Right lung (tissue), 10 donors: ENCODE results near the gene OR1S1. TPM values are rescaled to one million over a fixed set of nuclear protein-coding genes. Genes with fewer than 3 reads are reported as not detected.
"Not testable (repeated sequence)": the region's sequence is repeated elsewhere in the genome, so short reads cannot be mapped to it uniquely, and the experiment has no call there.

ENCODE experiments used
- DNase-seq, 2 donors: peaks; one replicate each; pipeline ENCODE4 v3.0.0-alpha.2; 2013
- long read RNA-seq, 8 donors: transcript quantifications; one replicate each; lab custom pipeline, GENCODE V29; 2026
- polyA plus RNA-seq, 5 donors: library from polyadenylated mRNA; unstranded; fragments of 120-200 nt; gene quantifications; one replicate each; pipeline versions ENCODE4 v1.2.1 to v1.2.3, GENCODE V29; 2013; ENCODE audit warnings: inconsistent platforms in 1 of 5, low replicate concordance in 1 of 5; ENCODE audit not compliant: insufficient read length in 5 of 5, insufficient read depth in 1 of 5

Gene OR1S1
- polyA plus RNA-seq = not detected
- long read RNA-seq, donor 1 = 0 reads
- long read RNA-seq, donor 2 = 0 reads
- long read RNA-seq, donor 3 = 0 reads
- long read RNA-seq, donor 4 = 0 reads
- long read RNA-seq, donor 5 = 0 reads
- long read RNA-seq, donor 6 = 0 reads
- long read RNA-seq, donor 7 = 0 reads
- long read RNA-seq, donor 8 = 0 reads

DNA sequence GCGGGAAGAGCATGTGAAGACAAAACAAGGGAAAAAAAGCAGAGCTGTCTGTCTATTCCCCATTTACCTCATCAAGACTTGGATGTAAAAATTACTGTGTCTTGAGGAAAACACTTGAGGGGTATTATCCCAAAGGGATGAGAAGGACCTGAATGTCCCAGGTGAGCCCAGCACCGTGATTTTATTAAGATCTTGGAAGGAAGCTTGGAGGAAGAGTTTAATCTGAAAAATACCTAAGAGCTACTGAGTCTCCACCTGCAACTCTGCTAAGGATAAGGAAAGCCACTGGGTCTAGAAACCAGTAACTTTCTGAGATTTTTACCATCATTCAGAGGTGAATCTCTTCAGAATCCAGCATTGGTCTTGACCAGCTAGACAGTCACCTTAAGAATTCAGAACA is at the start of gene OR1S1:
Gene OR1S1 (plus strand): TSS at position 301 of the 400 bp plus-strand sequence.
- not testable (repeated sequence) for DNase-seq

DNA sequence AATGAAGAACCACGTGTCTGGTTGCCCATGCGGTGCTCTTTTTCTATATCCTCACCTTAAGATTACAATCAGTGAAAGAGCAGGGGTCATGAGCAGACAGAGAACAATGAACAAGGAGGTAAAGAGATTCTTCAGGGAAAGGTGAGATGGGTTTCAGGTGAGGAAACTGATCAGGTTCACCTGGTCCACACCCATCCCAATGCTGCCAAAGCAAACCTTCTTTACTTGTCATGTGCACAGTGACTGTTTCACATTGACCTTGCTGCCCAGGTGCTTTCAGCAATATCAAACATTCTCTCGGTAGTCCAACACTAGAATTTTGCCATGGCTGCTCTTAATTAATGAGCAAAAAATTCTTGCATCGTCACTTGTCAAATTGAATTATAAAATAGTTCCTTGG is 48.1 kb upstream of the OR1S1 start:
- no peak for DNase-seq

DNA sequence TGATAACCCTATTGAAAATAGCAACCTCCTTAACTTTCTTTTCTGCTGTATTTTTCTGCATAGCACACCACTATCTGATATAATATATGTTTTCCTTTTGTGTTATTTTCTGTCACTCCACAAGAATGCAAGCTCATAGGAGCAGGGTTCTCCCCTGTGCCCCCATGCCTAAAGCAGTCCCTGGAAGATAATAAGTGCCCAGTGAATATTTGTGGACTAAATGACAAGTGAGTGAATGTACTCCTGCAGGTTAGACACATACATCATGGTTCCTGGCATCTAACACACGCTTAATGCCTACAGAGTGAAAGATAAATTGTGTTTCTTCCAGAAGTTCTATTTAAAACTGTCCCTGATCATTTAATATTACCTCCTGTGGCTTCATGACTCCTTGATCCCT is 47.5 kb upstream of the OR1S1 start:
- no peak for DNase-seq

DNA sequence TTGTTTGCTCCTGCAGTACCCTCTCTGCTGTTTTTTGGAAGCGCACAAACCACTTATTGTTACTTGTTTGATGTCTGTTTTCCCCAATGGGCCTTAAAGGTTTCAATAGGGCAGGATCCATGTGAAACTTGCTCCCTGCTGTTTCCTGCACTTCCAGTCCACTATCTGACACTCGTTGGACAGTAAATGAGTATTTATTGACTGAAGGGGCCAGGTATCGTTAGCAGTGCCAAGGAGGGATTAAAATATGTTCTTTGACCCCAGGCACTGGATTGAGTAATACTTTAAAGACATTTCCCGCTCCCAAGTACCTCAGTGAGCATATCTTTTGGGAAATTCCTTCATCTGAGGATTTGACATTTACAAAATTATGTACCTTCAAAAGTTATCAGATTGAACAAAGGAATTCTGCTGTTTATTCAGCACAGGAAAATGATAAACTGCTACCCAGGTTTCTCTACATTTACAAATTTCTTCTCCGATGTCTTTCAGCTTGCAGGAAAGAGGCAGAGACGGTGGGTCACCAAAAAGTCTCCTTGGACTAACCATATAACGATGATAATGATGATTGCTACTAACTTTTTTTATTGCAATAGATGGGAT is 46.9 kb upstream of the OR1S1 start:
- DNase-seq = no peak

DNA sequence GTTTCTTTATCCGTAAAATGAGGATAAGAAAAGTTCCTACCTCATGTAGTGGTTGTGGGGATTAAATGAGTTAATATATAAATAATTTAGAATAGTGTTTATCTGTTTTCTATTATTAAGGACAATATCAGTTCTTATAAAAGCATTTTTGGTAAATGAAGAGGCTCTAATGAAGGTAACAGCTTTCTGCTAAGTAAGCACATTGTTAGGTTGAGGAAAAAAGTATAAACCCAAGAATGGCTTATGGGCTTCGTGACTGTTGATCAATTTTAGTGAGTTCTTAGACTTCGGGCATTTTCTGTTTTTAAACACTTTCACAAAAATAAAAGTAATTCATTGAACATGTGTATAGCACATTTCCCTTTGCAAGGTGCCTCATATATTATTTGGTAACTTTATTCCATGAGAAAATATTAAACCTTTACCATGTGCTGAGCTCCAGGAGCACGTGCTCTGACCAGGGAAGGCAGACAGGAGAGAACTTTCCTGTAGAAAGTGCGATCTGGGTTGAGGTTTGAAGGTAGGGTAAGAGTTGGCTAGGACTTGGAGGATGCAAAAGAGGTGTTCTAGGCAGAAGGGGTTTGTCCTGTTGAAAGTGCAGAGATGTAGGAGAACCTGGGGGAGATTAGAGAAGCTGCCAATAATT is 35.0 kb upstream of the OR1S1 start:
- DNase-seq = no peak

DNA sequence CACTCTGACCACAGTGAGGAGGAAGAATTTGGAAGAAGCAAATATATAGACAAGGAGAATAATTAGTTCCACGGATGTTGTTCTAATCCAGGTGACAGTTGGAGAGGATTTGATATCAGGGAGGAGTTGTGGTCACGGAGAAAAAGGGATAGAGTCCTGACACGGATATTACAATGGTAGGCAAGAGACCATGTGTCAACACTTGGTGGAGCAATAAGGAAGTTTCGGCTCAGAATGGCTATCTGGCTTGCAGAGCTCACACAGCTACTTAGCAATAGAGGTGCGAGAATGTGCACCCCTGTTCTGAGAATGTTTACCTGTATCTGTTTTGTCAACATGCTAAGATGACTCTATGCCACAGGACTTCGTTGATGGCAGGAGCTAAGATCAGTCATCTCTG is 34.1 kb upstream of the OR1S1 start:
- no peak for DNase-seq

DNA sequence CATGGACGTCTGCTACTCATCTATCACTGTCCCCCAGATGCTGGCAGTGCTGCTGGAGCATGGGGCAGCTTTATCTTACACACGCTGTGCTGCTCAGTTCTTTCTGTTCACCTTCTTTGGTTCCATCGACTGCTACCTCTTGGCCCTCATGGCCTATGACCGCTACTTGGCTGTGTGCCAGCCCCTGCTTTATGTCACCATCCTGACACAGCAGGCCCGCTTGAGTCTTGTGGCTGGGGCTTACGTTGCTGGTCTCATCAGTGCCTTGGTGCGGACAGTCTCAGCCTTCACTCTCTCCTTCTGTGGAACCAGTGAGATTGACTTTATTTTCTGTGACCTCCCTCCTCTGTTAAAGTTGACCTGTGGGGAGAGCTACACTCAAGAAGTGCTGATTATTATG is 32.9 kb upstream of the OR1S1 start:
- DNase-seq = no peak

DNA sequence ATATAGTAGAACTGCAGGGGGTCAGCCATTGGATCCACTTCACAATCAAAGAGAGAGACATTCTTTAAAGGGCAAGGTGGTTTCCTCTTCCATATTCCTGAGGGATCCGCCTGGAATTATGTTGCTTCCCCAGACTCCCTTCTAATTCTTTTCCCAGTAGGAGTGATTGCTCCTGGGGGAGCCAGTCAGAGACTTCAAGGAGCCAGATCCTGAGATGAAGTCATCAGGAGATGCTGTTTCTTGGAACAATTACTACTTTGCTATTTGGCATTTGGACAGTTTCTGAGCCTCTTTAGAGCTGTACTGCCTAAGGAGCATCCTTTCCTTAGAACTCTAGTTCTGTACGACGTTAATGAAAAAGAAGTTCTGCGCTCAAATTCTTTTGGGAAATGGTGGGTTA is 25.6 kb upstream of the OR1S1 start:
- no peak for DNase-seq

DNA sequence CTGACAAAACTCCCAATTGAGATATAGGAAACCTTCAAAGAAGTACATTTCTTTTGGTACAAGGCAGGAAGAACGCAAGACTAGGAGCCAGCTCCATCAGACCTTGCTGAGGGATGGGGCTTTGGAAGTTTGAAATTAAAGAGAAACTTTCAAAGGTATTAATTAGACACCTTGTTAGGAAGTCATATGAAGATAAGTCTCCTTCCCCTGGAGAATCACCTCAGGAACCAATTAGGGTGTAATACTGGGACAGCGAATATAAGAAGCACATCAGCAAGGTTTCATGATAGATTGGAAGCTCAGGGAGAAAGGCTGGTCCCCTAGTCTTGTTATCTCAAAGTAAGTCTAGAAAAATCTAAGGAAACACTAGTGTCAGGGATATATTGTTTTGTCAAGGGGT is 23.8 kb upstream of the OR1S1 start, which contains the start of gene OR9Q2:
Gene OR9Q2 (plus strand): TSS at position 301 of the 400 bp plus-strand sequence. CDS start 1,421 bp downstream, outside the sequence.
- no peak for DNase-seq

DNA sequence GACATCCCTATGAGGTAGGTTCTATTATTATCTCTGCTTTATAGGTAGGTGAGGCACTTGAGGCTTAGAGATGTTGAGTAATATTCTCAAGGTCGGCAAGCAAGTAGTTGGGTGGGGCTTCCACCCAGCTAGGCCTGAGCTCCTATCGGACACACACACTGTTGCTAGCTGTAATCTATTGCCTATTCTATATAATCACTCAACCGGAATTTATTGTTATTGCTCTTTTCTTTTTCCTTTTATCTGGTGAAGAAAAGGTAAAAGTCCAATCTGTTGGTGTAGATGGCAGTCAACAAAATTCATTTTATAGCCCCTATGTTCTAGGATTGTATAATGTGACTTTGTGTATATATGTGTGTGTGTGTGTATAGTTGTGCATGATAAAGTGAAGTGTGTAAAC is 20.3 kb upstream of the OR1S1 start:
- DNase-seq = no peak

DNA sequence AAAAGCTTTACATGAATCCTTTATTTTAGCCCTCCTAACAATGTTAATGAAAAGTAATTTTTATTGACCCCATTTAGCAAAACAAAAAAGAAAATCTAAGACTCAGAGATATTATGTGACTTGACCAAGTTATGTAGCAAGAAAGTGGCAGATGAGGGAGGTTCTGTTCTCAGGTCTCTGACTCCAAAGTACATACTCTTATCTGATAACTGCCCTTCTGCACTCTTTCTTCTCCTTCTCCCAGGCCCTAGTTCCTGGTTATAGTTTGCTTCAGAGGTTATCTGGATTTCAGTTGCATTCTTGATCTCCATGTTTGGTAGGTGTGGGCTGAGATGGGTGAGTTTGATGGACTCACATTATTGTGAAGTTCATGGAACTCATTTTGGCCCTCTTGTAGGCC is 19.1 kb upstream of the OR1S1 start:
- DNase-seq = no peak

DNA sequence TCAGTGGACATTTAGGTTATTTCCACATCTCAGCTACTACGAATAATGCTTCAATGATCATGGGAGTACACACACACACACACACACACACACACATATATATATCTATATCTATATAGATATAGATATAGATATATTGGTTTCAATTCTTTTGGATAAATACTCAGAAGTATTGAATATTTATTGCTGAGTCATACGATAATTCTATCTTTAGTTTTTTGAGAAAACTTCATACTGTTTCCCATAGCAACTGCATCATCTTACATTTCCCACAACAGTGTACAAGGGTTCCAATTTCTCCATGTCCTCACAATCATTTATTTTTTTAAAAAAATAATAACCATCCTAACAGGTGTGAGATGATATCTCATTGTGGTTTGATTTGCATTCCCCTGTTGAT is 16.6 kb upstream of the OR1S1 start:
- DNase-seq = no peak

DNA sequence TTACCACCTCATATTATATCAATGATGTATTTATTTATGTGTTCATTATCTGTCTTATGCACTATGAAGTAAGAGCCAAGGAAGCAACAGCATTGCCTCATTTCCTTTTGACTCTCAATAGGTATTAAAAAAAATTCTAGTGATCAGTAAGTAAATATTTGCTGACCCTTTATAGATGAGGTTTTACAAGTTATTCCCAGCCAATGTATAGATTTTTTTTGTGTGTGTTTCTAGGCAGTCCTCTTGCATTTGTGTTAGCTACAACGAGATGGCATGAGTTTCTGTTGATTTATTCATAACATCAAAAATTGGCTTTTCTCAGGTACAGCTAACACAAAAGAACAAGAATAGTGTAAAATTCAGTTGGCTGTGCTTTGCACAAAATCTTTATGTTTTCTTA is 13.2 kb upstream of the OR1S1 start:
- no peak for DNase-seq

DNA sequence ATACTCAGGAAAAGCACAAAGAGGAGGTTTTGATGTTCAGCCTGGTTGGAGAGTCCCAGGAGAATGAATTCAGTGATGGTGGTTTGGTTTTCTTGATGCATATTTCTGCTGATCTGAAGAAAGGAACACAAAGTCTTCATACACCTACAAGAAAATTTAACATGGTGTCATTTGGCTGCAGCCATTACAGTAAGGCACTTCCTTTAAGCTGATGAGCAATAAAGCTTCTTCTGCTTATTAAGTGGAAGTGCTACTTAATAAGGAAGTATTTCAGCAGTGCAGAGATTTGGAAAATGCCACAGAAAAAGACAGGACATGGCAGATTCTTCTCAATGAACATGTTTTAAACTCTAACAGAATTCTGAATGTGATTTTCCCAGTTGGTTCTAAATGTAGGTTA is 8.5 kb upstream of the OR1S1 start, which contains the start of gene OR1S2:
Gene OR1S2 (minus strand): TSS at position 101 of the 400 bp plus-strand sequence. CDS start 0 bp downstream, at position 101.
- no peak for DNase-seq

DNA sequence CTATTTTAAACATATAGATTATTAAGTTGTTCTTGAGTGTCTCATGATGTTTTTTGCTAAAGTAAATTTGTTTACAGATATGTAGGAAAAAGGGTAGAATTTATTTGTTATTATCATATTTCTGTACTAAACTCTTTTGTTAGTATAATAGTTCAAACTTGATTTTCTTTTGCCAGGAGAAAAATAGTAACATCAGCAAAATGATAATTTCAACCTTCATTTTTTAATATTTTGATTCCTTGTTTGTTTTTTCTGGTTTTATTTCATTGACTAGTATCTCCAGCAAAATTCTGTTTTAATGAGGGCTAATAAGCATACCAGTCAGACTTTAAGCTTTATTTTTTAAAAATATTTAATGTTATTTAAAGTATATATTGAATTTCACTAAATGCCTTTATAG is 4.0 kb downstream of the OR1S1 start:
- DNase-seq = no peak

DNA sequence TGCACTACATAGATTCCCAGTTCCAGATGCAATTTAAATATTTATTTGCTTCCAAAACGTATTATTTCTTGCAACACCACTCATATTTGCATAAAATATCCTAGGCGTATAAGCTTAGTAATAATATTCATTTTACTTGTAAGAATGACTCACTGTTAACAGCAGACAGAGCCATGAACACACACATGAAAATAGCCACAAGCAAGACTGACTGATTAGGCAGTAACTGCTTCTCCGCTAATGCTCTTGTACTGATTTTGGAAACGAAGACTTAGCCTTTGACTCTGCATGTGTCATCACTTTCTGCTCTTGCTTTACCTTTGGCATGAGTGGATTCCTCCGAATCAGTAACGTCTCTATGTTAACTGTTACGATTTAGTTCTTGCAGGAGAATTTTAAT is 10.2 kb downstream of the OR1S1 start:
- DNase-seq = no peak

DNA sequence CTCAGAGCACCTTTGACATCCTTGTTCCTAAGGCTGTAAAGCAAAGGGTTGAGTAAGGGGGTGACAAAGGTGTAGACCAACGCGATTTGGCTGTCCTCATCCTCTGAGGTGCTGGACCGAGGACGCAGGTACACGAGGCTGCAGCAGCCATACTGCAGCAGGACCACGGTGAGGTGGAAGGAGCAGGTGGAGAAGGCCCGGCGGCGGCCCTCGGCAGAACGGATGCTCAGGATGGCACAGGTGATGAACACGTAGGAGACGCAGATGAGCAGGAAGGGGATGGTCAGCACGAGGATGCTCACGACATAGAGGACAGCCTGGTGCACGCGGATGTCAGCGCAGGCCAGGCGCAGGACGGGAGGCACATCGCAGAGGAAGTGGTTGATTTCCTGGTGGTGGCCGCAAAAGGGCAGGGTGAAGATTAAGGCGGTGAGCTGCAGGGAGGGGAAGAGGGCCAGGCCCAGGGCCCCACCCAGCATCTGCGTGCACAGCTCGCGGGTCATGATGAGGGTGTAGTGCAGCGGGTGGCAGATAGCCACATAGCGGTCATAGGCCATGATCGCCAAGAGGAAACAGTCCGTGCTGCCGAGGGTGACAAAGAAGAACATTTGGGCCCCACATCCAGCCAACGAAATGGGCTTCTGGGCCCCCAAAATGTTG is 15.6 kb downstream of the OR1S1 start:
- no peak for DNase-seq

DNA sequence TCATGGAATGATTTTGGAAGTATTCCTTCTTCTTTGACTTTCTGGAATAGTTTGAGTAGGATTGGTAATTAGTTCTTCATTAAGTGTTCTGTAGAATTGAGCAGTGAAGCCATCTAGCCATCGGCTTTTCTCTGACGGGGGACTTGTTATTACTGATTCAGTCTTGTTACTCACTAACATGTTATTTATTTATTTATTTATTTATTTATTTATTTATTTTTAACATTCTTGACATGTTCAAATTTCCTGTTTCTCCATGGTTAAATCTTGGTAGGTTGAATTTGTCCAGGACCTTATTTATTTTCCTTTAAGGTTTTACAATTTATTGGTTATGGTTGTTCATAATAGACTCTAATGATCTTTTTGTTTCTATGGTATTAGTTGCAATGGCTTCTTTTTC is 31.4 kb downstream of the OR1S1 start:
- no peak for DNase-seq

DNA sequence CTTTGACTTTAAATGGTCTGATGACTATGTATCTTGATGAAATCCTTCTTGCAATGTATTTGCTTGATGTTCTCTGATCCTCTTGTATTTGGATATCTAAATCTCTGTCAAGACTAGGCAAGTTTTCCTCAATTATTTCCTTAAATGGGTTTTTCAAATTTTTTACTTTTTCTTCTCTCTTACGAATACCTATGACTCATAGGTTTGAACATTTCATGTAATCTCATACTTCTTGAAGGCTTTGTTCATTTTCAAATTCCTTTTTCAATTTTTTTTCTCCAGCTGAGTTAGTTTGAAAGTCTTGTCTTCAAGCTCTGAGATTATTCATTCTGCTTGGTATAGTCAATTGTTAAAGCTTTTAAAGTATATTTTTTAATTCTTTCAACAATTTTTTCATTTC is 42.4 kb downstream of the OR1S1 start:
- DNase-seq = no peak

DNA sequence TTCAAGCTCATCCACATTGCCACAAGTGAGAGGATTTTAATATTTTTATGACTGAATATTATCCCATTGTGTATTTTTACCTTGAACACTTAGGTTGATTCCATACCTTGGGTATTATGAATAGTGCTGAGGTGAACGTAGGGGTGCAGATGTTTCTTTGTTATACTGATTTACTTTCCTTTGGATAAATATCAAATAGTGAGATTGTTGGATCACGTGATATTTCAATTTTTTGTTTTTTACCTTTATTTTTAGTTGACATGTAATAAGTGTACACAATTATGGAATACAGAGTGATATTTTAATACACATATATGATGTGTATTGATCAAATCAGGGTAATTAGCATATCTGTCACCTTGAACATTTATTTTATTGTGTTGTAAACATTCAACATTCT is 47.5 kb downstream of the OR1S1 start:
- no peak for DNase-seq
